SHP77 treated with DMSO at 0.1 percent for 48 hours (cell line): ENCODE results near the gene SLC16A4.
A peak's percentile ranks its signal among the peaks of the same experiment; 100 is the strongest.

Experiments
- DNase-seq: peaks from one replicate; lab custom pipeline; 2025; lab: John Stamatoyannopoulos, UW

Gene SLC16A4

DNA sequence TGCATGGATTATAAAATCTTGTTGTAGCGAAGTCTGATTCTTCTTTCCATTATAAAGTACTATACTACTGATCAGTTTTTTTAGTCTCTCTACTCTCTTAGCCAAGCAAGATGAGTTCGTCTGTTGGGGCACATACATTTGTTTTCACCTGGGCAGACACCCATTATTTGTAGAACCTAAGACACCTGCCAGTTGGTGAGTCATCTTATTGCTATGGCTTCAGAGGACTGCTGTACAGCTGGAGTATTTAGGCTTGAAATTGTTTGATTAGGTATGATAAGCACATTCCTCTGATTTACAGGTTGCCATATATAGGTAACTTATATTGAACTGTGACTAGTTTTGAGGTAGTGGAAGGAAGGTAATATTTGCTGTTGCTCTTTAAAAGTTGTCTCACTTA, 34.4 kb downstream of the SLC16A4 start:
- peak; percentile 13 for DNase-seq

DNA sequence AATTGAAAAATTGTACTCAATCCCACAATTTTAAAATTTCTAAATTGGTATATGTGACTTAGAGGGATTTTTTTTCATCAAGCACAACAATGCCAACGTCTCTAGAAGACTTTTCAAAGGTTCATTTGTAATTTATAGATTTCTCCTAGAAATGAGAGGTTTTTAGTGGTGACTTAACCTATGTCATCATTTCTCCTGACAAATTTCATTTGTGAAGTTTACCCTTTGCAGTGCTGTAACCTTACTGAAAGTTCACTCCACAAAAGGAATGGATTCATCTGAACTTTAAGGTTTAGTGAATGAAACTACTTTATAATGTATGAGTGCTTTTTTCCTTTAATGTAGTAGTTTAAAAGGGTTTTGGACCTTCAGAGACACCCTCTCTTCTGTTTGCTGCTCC, 35.5 kb downstream of the SLC16A4 start:
- DNase-seq = no peak

DNA sequence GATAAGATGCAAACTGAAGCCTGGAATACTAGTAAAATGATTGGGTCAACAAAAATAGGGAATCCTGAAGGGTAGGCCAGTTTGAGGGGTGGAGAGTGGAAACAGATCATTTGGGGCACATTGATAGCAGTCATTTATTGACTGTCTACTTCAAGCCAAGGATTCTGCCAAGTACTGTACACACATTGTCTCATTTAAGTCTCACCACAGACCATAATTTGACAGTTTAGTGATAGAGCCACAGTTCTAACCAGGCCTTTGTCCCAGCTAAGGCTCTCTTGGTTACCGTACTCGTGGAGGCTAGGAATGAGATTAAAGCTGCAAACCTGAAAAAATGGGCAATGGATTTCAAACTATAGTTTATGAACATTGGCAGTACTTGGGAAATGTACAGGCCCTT, 40.5 kb downstream of the SLC16A4 start:
- DNase-seq = no peak

DNA sequence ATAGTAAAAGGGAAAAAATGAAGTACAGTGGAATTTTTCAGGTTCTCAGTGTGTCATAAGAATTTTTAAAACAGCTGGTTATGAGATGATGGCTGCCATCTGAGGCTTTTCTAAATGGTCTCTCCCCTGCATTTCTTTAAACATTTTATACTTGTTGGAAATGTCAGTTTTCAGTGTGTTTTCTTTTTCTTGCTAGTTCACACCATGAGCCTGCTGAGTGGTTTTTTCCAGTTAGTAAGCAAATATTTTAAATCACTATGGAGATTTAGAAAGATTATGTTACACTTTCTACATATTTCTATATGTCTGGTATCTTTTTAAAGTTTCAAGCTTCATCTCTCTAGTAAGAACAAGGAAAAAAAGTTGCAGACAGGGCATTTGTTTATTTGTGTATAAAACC, 42.1 kb downstream of the SLC16A4 start:
- no peak for DNase-seq

DNA sequence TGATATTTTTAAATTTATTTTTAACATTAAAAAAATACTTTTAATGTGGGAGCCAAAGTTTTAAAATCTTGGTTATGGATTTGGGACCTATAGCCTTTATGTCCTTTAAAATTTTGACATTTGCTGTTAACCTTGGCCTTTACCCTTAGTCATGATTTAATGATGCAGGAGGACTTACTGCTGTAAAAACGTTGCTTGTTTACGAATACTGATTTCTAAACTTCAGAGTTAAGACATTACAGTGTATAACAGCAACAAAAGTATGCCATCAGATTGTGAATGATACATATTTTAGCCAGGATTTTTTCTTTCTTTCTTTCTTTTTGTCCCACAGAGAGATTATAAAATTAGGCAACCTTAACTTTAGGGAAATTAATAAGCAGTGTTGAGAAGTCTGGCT, 42.8 kb downstream of the SLC16A4 start:
- no peak for DNase-seq

DNA sequence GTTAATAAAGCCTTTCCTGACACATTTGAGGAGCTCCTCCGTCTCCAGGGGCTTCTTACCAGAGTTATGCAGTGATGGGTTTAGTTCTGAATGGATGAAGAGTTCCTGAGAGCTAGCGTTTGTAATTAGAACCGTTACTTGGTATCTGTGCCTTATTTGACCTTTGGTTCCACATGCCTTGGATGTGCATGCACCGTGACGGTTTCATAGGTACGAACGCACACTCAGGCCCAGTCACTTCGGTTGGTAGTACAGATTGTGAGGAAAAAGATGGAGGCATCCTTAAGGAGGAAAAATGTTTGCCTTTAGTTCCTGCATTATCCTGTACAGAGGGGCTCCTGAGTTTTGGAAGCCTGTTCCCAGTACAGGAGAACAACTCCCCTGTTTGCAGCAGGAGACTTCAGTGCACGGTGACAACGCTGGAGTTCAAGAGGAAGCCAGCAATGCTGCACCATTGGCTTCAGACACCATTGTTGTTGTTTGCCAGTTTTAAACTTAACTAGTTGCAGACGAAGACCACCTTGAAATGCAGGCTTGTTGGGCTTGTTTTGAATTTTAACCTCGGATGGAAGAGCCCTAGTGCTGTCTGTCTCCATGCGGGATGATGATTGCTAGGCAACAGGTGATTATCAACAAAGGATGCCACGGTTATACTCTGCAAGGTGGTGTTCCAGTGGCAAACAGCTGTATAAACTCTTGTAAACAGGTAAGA, 43.5 kb downstream of the SLC16A4 start:
- no peak for DNase-seq

DNA sequence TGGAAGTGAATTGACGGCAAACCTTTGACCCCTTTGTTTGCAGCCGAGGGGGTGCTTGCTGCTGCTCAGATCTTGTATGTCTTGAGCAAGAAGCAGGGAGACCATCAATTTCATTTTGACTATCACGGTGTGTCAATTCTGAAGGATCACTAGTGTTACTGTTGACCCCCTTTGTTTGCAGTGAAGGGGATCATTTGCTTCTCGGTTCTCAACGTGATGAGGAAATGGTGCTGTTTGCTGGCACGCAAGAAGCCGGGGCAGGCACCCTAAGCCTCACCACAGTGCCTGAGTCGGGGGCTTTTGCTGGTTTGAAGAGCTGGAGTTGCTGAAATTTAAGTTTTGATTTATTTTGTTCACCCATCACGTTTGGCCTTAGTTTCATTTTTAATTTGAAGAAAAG, 44.1 kb downstream of the SLC16A4 start:
- DNase-seq = no peak

DNA sequence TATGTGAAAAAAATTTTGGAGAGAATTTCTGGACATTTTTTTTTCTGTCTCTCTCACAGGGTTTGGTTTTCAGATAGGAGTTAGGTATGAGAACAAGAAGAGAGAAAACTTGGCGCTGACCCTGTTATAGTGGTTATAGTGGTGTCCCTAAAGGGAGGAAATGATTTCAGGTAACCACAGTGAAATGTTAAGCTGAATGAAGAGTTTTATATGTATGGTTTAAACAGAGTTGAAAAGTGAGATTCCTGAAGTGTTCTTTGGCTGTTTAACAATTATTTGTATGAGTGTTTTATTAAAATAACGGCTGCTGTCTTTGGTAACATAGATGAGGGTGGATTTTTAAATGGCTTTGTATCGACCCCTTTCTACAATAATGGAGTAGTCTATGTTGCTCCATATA, 45.3 kb downstream of the SLC16A4 start:
- no peak for DNase-seq

DNA sequence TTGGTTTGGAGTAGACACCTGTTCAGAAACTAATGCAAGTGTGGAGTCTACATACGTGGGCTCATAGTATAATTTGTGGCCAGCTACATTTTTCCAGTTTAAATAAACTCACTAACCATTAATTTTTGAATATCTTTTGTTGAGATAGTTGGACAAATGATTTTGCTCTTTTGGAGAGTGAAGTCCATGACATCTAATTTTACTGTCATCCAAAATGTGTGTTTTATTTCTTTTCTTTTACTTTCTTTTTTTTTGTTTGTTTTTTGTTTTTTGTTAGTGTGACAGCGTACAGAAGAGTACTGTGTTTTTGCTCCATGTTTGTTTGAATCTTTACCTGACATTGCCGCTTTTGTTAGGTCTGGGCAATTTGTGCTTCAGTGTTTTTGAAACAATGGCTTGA, 46.7 kb downstream of the SLC16A4 start:
- no peak for DNase-seq

DNA sequence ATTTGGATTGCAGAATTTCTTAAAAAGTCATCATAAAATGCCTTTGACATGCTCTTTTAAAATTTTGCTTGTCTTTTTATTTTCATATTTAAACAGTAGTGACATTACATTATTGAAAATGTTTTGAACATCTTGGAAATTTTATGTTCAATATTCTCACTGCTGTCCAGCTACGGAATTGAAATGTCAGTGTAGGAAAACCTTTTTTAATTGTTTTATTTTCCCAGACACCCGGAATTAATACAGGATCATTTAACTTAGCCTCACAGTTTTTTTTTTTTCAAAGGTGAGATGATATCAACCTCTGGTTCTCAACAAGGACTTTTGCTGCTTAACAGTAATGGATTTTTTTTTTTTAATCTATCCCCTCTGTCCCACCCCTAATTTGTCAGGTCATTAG, 47.6 kb downstream of the SLC16A4 start:
- DNase-seq = no peak

DNA sequence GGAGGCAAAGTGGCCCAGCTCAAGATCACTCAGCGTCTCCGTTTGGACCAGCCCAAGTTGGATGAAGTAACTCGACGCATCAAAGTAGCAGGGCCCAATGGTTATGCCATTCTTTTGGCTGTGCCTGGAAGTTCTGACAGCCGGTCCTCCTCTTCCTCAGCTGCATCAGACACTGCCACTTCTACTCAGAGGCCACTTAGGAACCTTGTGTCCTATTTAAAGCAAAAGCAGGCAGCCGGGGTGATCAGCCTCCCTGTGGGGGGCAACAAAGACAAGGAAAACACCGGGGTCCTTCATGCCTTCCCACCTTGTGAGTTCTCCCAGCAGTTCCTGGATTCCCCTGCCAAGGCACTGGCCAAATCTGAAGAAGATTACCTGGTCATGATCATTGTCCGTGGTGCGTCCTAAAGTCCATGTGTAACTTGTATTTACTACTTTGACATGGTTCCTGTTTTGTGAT, 48.9 kb downstream of the SLC16A4 start:
- DNase-seq = no peak

DNA sequence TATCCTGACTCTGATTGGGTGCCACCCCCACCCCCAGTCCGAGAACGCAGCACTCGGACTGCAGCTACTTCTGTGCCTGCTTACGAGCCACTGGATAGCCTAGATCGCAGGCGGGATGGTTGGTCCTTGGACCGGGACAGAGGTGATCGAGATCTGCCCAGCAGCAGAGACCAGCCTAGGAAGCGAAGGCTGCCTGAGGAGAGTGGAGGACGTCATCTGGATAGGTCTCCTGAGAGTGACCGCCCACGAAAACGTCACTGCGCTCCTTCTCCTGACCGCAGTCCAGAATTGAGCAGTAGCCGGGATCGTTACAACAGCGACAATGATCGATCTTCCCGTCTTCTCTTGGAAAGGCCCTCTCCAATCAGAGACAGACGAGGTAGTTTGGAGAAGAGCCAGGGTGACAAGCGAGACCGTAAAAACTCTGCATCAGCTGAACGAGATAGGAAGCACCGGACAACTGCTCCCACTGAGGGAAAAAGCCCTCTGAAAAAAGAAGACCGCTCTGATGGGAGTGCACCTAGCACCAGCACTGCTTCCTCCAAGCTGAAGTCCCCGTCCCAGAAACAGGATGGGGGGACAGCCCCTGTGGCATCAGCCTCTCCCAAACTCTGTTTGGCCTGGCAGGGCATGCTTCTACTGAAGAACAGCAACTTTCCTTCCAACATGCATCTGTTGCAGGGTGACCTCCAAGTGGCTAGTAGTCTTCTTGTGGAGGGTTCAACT, 49.5 kb downstream of the SLC16A4 start:
- DNase-seq = no peak

DNA sequence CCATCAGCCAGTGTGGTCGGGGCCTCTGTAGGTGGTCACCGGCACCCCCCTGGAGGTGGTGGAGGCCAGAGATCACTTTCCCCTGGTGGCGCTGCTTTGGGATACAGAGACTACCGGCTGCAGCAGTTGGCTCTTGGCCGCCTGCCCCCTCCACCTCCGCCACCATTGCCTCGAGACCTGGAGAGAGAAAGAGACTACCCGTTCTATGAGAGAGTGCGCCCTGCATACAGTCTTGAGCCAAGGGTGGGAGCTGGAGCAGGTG, 50.7 kb downstream of the SLC16A4 start:
- DNase-seq = peak; percentile 3

DNA sequence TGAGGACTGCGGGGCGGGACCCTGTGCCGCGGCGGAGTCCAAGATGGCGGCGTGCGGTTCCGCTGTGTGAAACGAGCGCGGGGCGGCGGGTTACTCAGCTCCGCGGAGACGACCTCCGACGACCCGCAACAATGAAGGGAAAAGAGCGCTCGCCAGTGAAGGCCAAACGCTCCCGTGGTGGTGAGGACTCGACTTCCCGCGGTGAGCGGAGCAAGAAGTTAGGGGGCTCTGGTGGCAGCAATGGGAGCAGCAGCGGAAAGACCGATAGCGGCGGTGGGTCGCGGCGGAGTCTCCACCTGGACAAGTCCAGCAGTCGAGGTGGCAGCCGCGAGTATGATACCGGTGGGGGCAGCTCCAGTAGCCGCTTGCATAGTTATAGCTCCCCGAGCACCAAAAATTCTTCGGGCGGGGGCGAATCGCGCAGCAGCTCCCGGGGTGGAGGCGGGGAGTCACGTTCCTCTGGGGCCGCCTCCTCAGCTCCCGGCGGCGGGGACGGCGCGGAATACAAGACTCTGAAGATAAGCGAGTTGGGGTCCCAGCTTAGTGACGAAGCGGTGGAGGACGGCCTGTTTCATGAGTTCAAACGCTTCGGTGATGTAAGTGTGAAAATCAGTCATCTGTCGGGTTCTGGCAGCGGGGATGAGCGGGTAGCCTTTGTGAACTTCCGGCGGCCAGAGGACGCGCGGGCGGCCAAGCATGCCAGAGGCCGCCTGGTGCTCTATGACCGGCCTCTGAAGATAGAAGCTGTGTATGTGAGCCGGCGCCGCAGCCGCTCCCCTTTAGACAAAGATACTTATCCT, 51.2 kb downstream of the SLC16A4 start:
- peak; percentile 18 for DNase-seq

DNA sequence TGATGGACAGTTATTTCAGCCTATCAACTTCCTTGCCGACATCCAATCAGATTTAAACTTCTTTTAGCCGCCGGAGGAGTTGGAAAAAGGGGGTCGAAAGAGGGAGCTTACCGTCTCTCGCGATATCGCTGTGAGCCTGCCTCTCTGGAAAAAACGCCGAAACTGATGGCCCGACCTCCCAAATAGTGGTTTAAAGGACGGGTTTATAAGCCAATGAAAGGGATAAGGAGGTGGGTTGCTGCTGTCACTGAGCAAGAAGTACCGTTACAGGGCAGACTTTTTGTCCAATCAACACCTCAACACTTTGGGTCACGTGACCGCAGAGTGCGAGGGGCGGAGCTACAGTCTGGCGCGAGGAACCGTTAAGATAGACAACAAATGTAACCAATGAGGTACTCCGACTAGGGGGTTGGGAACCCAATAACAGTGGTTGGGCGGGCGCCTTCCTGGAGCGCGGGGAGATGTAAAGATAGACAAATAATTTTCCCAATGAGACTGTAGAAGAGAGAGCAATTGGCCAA, 51.9 kb downstream of the SLC16A4 start, which contains the start of gene RBM15:
Gene RBM15, plus strand, starts transcription at position 492 of the 521 bp plus-strand sequence. Its CDS starts 29 bp downstream, at position 521.
- peak; percentile 100 for DNase-seq

DNA sequence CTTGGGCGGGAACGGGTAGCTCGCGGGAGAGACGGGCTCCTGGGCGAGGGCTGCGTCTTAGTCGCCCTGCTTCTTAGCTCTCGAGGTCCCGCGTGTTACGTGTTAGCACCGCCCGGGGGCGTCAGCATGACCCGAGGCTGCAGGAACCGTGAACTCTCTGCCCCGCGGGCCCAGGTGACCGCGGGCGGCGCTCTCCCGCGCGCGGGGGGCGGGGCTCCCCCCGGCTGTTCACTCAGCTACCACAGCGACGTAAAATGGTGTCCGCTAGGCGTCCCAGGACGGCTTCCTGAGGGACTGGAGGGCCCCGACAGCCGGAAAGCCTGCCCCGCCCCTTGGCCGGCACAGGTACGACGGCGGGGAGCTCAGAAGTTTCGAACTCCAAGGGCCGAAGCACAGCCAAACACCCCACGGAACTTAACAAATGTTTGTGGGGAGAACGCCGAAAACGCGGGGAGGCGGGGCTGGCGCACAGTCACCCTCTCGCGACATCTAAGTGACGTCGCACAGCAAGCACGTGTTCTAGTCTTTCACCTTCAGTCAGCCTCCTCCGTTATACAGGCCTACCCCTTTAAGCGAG, 52.4 kb downstream of the SLC16A4 start:
- DNase-seq = peak; percentile 93

DNA sequence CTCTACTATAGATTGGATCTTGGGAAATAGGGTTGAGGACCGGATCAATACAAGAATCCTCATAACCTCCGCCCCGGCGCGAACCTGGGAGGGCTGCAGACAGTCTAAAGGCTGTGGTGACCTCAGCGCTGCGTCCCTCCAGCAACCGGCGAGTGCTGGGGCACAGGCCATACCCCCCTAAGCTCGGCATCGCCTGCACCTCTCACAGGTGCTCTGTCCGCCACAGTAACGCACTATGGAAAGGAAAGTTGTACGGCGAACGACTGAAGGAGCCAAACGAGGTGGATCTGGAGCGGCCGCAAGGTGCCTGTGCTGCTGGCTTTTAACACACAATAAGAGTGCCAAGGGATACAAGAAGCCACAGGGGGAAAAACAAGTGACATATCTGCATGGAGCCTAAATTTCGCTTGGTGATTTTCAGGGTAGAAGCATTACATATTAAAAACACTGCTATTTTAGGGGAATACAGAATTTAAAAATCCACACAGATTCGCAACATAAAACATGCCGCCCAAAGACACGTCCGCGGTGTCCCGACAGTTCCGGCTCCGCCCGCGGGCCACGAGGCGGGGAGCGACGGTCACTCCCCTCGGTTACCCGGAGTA, 53.0 kb downstream of the SLC16A4 start:
- peak; percentile 26 for DNase-seq

DNA sequence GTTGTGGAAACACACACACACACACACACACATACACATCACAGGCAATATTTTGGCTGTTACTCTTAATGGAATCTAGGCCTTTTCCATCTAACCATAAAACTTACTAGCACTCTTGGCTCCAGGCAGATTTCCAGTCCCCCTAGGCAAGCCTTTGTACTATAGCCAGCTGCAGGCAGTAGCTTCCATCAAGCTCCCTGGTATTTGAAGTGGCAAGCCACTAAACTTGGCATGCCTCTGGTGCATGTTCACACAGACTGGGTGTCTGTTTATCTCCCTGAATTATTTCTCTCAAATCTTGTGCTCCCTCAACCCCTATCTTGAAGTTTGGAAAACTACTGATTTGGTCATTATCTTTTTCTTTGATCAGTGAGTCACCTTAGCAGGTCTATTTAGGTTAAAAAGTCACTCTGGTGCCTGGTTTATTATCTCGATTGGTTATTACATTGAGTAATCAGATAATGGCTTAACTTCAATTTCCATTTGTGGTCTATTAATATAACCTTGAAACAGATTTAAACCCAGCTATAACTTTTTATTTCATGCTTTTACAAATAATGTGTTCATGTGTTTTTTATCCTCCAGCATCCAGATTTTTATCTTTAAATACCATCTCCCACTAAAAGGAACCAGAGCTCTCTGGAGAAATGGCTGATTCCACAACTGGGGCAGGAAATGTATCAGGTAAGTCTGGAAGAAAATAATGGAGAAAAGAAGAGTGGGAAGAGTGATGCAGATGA, 54.4 kb downstream of the SLC16A4 start:
- DNase-seq = no peak

DNA sequence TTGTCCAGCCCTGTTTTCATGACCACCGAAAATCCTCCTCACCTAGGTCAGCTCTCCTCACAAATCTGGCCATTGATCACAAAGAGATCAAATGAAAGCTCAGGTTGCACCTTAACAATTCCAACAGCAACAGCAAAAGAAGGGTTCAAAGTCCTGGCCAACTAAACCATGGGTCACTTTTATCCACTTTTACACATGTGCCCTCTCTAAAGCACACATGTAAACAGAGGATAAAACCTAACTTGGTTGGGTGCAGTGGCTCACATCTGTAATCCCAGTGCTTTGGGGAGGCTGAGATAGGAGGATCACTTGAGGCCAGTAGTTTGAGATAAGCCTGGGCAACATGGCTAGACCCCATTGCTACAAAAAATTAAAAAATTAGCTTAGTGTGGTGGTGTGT, 55.6 kb downstream of the SLC16A4 start:
- DNase-seq = no peak

DNA sequence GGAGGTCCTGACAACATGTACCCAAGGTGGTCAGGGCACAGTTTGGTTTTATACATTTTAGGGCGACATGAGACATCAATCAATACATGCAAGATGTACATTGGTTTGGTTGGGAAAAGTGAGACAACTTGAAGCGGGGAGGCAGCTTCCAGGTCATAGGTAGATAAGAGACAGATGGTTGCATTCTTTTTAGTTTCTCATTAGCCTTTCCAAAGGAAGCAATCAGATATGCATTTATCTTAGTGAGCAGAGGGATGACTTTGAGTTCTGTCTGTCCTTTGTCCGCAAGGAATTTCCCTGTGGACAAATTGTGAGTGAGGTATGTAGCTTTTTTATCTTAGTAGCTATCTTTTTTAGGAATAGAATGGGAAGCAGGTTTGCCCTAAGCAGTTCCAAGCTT, 62.1 kb downstream of the SLC16A4 start:
- DNase-seq = no peak

DNA sequence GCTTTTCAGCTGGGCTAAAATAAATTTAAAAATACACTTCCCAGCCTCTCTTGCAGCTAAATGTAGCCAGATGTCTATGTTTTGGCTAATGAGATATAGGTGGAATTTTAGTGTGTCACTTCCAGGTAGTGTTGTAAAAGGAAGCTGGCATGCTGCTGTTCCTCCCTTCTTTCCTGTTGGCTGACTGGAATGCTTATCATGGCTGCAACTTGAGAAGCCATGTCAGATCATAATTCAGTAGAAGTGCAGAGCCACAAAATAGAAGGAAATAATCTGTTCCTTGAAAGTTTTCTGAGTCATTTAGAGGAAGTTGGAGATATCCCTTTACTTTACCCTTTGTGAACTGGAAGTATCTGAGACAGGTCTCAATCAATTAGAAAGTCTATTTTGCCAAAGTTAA, 62.6 kb downstream of the SLC16A4 start:
- no peak for DNase-seq
